ENCODE results near the gene TRPM8. TPM values are rescaled to one million over a fixed set of nuclear protein-coding genes. Genes with fewer than 3 reads are reported as not detected.
A peak's percentile ranks its signal among the peaks of the same experiment; 100 is the strongest.
"Not testable (repeated sequence)": the region's sequence is repeated elsewhere in the genome, so short reads cannot be mapped to it uniquely, and the experiment has no call there.

TRPM8 gene
- polyA plus RNA-seq, 1 donor (not counting 4 experiments of a cell fraction or from before 2014, with no cell fraction given) = 0.04 TPM

- Histone ChIP-seq H3K4me2 (ENCODE audit: control insufficient read depth, extremely low read depth, insufficient read depth, low read depth, low read length) (no peak overlapping the region), H3K9ac (ENCODE audit: control insufficient read depth, extremely low read depth, insufficient read depth, low read length) (no peak overlapping the region), H3K4me3 (ENCODE audit: control insufficient read depth in 2 of 3, extremely low read depth in 1 of 3, insufficient read depth in 2 of 3, low read depth in 1 of 3, low read length in 3 of 3) (no peak overlapping the region), H3K9me1 (ENCODE audit: control insufficient read depth, extremely low read depth, insufficient read depth, low read length) (no peaks in the 10 kb centered on the region), H4K20me1 (ENCODE audit: control insufficient read depth, extremely low read depth, insufficient read depth, low read length) (no peaks in the 10 kb centered on the region), H3K4me1 (ENCODE audit: control insufficient read depth, extremely low read depth, insufficient read depth, low read length) (no peaks in the 10 kb centered on the region), H3K79me2 (ENCODE audit: control insufficient read depth, insufficient read depth, low read length) (no peaks in the 10 kb centered on the region), H3K36me3 (ENCODE audit: control insufficient read depth in 2 of 2, extremely low read depth in 1 of 2, insufficient read depth in 2 of 2, low read length in 2 of 2) (peaks cover under 1 to 4% of the 10 kb centered on the region in 2 experiments), H2AFZ (ENCODE audit: control insufficient read depth, low read length) (no peak overlapping the region), H3K27me3 (ENCODE audit: control insufficient read depth, extremely low read depth, insufficient read depth, low read length) (no peaks in the 10 kb centered on the region), H3K9me3 (ENCODE audit: control insufficient read depth, low read depth, low read length) (no peaks in the 10 kb centered on the region), H3K27ac (ENCODE audit: control insufficient read depth, insufficient read depth, low read length) (no peak overlapping the region)
- DNase-seq (ENCODE audit: low read depth, low spot score) (no peak), FAIRE-seq (no peak)
- dilution Hi-C loops (cut with MboI; ENCODE audit: extremely low pct_ligation_motif_present, low sequenced_read_pairs) = no loop called here
- TF ChIP-seq CTCF (optimal IDR thresholded peaks at IDR 0.05 in 1 of 3, IDR thresholded peaks at IDR 0.05 in 1 of 3, conservative IDR thresholded peaks at IDR 0.05 in 1 of 3; ENCODE audit: extremely low read depth in 1 of 3, insufficient read depth in 2 of 3, low read length in 3 of 3) (no peak), EZH2 (IDR thresholded peaks at IDR 0.05; ENCODE audit: low read length) (no peak)
Measured at GRCh38 chr2:233871432-233871831, 45.7 kb upstream of the TRPM8 start.

GRCh38 chr2:233872125-233872524 lies 45.0 kb upstream of the TRPM8 start:
- dilution Hi-C loops (cut with MboI; ENCODE audit: extremely low pct_ligation_motif_present, low sequenced_read_pairs); H3K9me1 ChIP-seq (ENCODE audit: control insufficient read depth, extremely low read depth, insufficient read depth, low read length); H3K36me3 ChIP-seq (ENCODE audit: control insufficient read depth in 2 of 2, extremely low read depth in 1 of 2, insufficient read depth in 2 of 2, low read length in 2 of 2); H4K20me1 ChIP-seq (ENCODE audit: control insufficient read depth, extremely low read depth, insufficient read depth, low read length); H3K9me3 ChIP-seq (ENCODE audit: control insufficient read depth, low read depth, low read length); H3K4me1 ChIP-seq (ENCODE audit: control insufficient read depth, extremely low read depth, insufficient read depth, low read length); H3K27ac ChIP-seq (ENCODE audit: control insufficient read depth, insufficient read depth, low read length); H3K4me2 ChIP-seq (ENCODE audit: control insufficient read depth, extremely low read depth, insufficient read depth, low read depth, low read length); H3K27me3 ChIP-seq (ENCODE audit: control insufficient read depth, extremely low read depth, insufficient read depth, low read length); H3K4me3 ChIP-seq (ENCODE audit: control insufficient read depth in 2 of 3, extremely low read depth in 1 of 3, insufficient read depth in 2 of 3, low read depth in 1 of 3, low read length in 3 of 3); H3K79me2 ChIP-seq (ENCODE audit: control insufficient read depth, insufficient read depth, low read length); H2AFZ ChIP-seq (ENCODE audit: control insufficient read depth, low read length); H3K9ac ChIP-seq (ENCODE audit: control insufficient read depth, extremely low read depth, insufficient read depth, low read length); DNase-seq (ENCODE audit: low read depth, low spot score): not testable (repeated sequence)
- peak; percentile 9 for FAIRE-seq

- TF ChIP-seq CTCF (optimal IDR thresholded peaks at IDR 0.05 in 1 of 3, IDR thresholded peaks at IDR 0.05 in 1 of 3, conservative IDR thresholded peaks at IDR 0.05 in 1 of 3; ENCODE audit: extremely low read depth in 1 of 3, insufficient read depth in 2 of 3, low read length in 3 of 3) (no peak), EZH2 (IDR thresholded peaks at IDR 0.05; ENCODE audit: low read length) (no peak)
- H4K20me1 ChIP-seq (ENCODE audit: control insufficient read depth, extremely low read depth, insufficient read depth, low read length) = no peaks in the 10 kb centered on the region
- no peak overlapping the region for H3K4me2 ChIP-seq (ENCODE audit: control insufficient read depth, extremely low read depth, insufficient read depth, low read depth, low read length)
- no peaks in the 10 kb centered on the region for H3K36me3 ChIP-seq (ENCODE audit: control insufficient read depth in 2 of 2, extremely low read depth in 1 of 2, insufficient read depth in 2 of 2, low read length in 2 of 2)
- H2AFZ ChIP-seq (ENCODE audit: control insufficient read depth, low read length) = no peak overlapping the region
- DNase-seq (ENCODE audit: low read depth, low spot score) (no peak), FAIRE-seq (no peak)
- H3K79me2 ChIP-seq (ENCODE audit: control insufficient read depth, insufficient read depth, low read length) = no peaks in the 10 kb centered on the region
- no peak overlapping the region for H3K27ac ChIP-seq (ENCODE audit: control insufficient read depth, insufficient read depth, low read length)
- no peak overlapping the region for H3K4me3 ChIP-seq (ENCODE audit: control insufficient read depth in 2 of 3, extremely low read depth in 1 of 3, insufficient read depth in 2 of 3, low read depth in 1 of 3, low read length in 3 of 3)
- no peaks in the 10 kb centered on the region for H3K9me1 ChIP-seq (ENCODE audit: control insufficient read depth, extremely low read depth, insufficient read depth, low read length)
- no peaks in the 10 kb centered on the region for H3K9me3 ChIP-seq (ENCODE audit: control insufficient read depth, low read depth, low read length)
- H3K27me3 ChIP-seq (ENCODE audit: control insufficient read depth, extremely low read depth, insufficient read depth, low read length) = no peaks in the 10 kb centered on the region
- no peak overlapping the region for H3K9ac ChIP-seq (ENCODE audit: control insufficient read depth, extremely low read depth, insufficient read depth, low read length)
- no peaks in the 10 kb centered on the region for H3K4me1 ChIP-seq (ENCODE audit: control insufficient read depth, extremely low read depth, insufficient read depth, low read length)
- dilution Hi-C loops (cut with MboI; ENCODE audit: extremely low pct_ligation_motif_present, low sequenced_read_pairs) = no loop called here
Measured at GRCh38 chr2:233882353-233882752, 34.8 kb upstream of the TRPM8 start.

Data from keratinocyte (primary cell).